Caco-2 (cell line): ENCODE measurements around the gene MYH15. TPM values are rescaled to one million over a fixed set of nuclear protein-coding genes. Genes with fewer than 3 reads are reported as not detected.

Experiments used
- BruUV-seq: library from RNA; stranded (reverse); fragments of 400-500 nt; replicated peaks from 2 replicates; lab custom pipeline; 2021; lab: Mats Ljungman, UMichigan
- CTCF ChIA-PET: fragments of 300-600 bp; sonication (Branson Sonifier 250); formaldehyde crosslinking; loops from one replicate; lab custom pipeline; 2022; ENCODE audit warnings: antibody characterized with exemption; lab: Charles Lee
- POLR2A ChIA-PET: fragments of 300-600 bp; sonication (Branson Sonifier 250); formaldehyde crosslinking; loops from one replicate; lab custom pipeline; 2022; ENCODE audit warnings: antibody characterized with exemption; lab: Charles Lee
- DNase-seq, 2 experiments: peaks; one replicate each; pipeline versions ENCODE4 v3.0.0 to v3.0.0-alpha.2; 2020 to 2022
- H3K27me3 ChIP-seq: replicated peaks from 2 replicates; pipeline ENCODE4 v1.6.0; 2011; ENCODE audit warnings: low read length; ENCODE audit not compliant: control insufficient read depth, insufficient read depth
- H3K36me3 ChIP-seq: 2 replicates; pipeline ENCODE4 v1.5.1; 2011; ENCODE audit warnings: low read length; ENCODE audit not compliant: control insufficient read depth, insufficient read depth
- H3K4me1 ChIP-seq: fragments of 250-450 bp; sonication (Bioruptor Pico); 2 replicates; pipeline ENCODE4 v1.5.1; 2020; ENCODE audit warnings: mild to moderate bottlenecking
- H3K4me3 ChIP-seq: 2 replicates; pipeline ENCODE4 v1.5.1; 2011; ENCODE audit warnings: low read depth, mild to moderate bottlenecking, control low read depth, low read length
- H3K9me3 ChIP-seq: fragments of 250-450 bp; sonication (Bioruptor Pico); 2 replicates; pipeline ENCODE4 v1.5.1; 2020; ENCODE audit warnings: mild to moderate bottlenecking, moderate library complexity
- H3K27ac Mint-ChIP-seq: one replicate; pipeline ENCODE4 v1.8.0; 2022; ENCODE audit warnings: mixed read lengths; ENCODE audit not compliant: unreplicated experiment
- H3K27me3 Mint-ChIP-seq: one replicate; pipeline ENCODE4 v1.8.0; 2022; ENCODE audit warnings: mixed read lengths; ENCODE audit not compliant: insufficient read depth, unreplicated experiment
- H3K36me3 Mint-ChIP-seq: one replicate; pipeline ENCODE4 v1.8.0; 2022; ENCODE audit warnings: mild to moderate bottlenecking, mixed read lengths; ENCODE audit not compliant: insufficient read depth, unreplicated experiment
- H3K4me1 Mint-ChIP-seq: one replicate; pipeline ENCODE4 v1.8.0; 2022; ENCODE audit warnings: low read depth, mixed read lengths; ENCODE audit not compliant: unreplicated experiment
- H3K4me3 Mint-ChIP-seq: one replicate; pipeline ENCODE4 v1.8.0; 2022; ENCODE audit warnings: mild to moderate bottlenecking, moderate library complexity, mixed read lengths; ENCODE audit not compliant: unreplicated experiment
- H3K9me3 Mint-ChIP-seq: one replicate; pipeline ENCODE4 v1.8.0; 2022; ENCODE audit warnings: mixed read lengths; ENCODE audit not compliant: unreplicated experiment
- intact Hi-C: fragments of 100-400 bp; cut with micrococcal nuclease; formaldehyde crosslinking; loops from one replicate; pipeline ENCODE4 v1.10.0; 2022; ENCODE audit not compliant: unreplicated experiment
- total RNA-seq: library from RNA; stranded (reverse); gene quantifications from 2 replicates; pipeline ENCODE4 v1.2.3, GENCODE V29; 2022
- TF ChIP-seq, protein P1 (sequence below), 2 experiments: fragments of 200-600 bp in 1 of 2; IDR thresholded peaks; 1 replicate in 1 of 2; 2 replicates in 1 of 2; pipeline versions ENCODE4 v1.5.1 to v1.8.0; 2011 to 2022; ENCODE audit warnings: antibody characterized with exemption in 1 of 2, control low read depth in 1 of 2, inconsistent platforms in 1 of 2, low read depth in 1 of 2, low read length in 1 of 2, mild to moderate bottlenecking in 1 of 2, moderate library complexity in 1 of 2; ENCODE audit not compliant: insufficient read depth in 1 of 2, severe bottlenecking in 1 of 2, unreplicated experiment in 1 of 2

The MYH15 gene
- total RNA-seq, 1 experiment from 2014 or later: 0.25 TPM

DNA sequence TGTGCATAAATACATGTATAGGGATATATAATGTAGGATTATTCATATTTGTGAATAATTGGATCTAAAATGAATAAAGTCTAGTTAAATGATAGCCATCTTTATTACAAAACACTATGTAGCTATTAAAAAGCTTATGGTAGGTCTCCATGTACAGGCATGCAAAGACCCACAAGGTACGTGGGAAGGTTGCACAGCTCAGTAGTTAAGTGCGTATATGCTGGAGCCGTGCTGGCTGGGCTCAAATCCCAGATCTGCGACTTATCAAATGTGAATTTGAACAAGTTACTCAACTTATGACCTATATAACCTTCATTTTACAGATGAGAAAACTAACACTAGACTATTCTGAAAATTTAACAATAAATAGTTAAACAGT, 100.6 kb downstream of the MYH15 start:
- Mint-ChIP-seq H3K4me3 (no peak overlapping the region), H3K4me1 (no peaks in the 10 kb centered on the region), H3K27me3 (no peaks in the 10 kb centered on the region), H3K36me3 (no peaks in the 10 kb centered on the region), H3K9me3 (no peaks in the 10 kb centered on the region), H3K27ac (no peak overlapping the region)
- no TSS peak for BruUV-seq
- TF ChIP-seq, protein P1, sequence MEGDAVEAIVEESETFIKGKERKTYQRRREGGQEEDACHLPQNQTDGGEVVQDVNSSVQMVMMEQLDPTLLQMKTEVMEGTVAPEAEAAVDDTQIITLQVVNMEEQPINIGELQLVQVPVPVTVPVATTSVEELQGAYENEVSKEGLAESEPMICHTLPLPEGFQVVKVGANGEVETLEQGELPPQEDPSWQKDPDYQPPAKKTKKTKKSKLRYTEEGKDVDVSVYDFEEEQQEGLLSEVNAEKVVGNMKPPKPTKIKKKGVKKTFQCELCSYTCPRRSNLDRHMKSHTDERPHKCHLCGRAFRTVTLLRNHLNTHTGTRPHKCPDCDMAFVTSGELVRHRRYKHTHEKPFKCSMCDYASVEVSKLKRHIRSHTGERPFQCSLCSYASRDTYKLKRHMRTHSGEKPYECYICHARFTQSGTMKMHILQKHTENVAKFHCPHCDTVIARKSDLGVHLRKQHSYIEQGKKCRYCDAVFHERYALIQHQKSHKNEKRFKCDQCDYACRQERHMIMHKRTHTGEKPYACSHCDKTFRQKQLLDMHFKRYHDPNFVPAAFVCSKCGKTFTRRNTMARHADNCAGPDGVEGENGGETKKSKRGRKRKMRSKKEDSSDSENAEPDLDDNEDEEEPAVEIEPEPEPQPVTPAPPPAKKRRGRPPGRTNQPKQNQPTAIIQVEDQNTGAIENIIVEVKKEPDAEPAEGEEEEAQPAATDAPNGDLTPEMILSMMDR (IDR thresholded peaks at IDR 0.05; ENCODE audit: insufficient read depth in 1 of 2, low read depth in 1 of 2, low read length in 1 of 2, severe bottlenecking in 1 of 2, unreplicated experiment in 1 of 2): no peak
- no peaks in the 10 kb centered on the region for H3K36me3 ChIP-seq
- no peaks in the 10 kb centered on the region for H3K4me1 ChIP-seq
- H3K4me3 ChIP-seq: no peak overlapping the region
- H3K9me3 ChIP-seq: no peaks in the 10 kb centered on the region
- ChIA-PET CTCF (no interaction called here), POLR2A (no interaction called here)
- DNase-seq: no peak
- no peaks in the 10 kb centered on the region for H3K27me3 ChIP-seq
- intact Hi-C loops: loop anchor here (5.0 kb wide), 1 partner anchor 472 kb away; no protein-coding TSS in a partner anchor

DNA sequence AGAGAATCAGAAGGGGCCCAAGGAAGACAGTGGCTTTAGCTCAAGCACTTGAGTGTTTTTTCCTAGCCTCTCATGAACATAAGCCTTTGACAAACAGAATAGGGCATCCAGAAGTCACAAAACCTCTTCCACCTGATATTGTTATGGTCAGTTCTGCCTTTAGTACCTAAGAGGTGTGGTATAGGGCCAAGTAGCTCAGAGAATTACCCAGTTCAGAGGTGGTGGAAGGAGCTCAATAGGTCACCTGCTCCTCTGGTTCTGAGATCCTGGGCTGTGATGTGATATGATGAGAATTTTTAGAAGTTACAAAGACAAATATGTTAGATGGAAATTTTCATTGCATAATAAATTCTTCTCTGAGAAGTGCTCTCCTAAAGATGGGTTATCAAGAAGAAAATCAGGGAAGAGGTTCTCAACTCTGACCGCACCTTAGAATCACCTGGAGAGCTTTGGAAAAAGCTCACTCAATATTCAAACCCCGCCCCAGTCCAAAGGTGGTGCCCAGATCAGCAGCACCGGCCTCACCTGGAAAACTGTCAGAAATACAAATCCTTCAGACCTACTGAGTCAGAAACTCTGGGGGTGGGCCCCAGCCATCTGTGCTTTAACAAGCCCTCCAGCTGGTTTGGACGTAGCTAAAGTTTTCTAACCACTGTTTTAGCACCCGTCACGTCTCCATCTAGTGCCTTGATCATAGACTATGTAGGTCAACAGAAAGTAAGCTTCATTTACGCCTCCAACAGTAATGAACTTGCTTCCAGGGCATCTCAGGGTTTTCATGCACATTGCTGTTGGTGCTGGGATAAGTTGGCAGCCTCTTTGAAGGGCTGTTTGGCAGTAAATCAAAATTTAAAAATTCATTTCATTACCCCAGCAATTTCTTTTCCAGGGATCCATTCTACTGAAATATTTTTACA, 101.3 kb downstream of the MYH15 start:
- no peaks in the 10 kb centered on the region for H3K4me1 Mint-ChIP-seq
- TF ChIP-seq, protein P1 (IDR thresholded peaks at IDR 0.05; ENCODE audit: insufficient read depth in 1 of 2, low read depth in 1 of 2, low read length in 1 of 2, severe bottlenecking in 1 of 2, unreplicated experiment in 1 of 2): no peak
- BruUV-seq: no TSS peak
- no peak overlapping the region for H3K4me3 ChIP-seq
- H3K36me3 Mint-ChIP-seq: no peaks in the 10 kb centered on the region
- no peaks in the 10 kb centered on the region for H3K9me3 ChIP-seq
- H3K27ac Mint-ChIP-seq: no peak overlapping the region
- no peaks in the 10 kb centered on the region for H3K27me3 ChIP-seq
- no peaks in the 10 kb centered on the region for H3K9me3 Mint-ChIP-seq
- CTCF ChIA-PET: no interaction called here
- no peaks in the 10 kb centered on the region for H3K4me1 ChIP-seq
- no peak for DNase-seq
- intact Hi-C loops: loop anchor here (5.0 kb wide), 1 partner anchor 472 kb away; no protein-coding TSS in a partner anchor
- H3K36me3 ChIP-seq: no peaks in the 10 kb centered on the region
- POLR2A ChIA-PET: no interaction called here
- no peaks in the 10 kb centered on the region for H3K27me3 Mint-ChIP-seq
- no peak overlapping the region for H3K4me3 Mint-ChIP-seq

DNA sequence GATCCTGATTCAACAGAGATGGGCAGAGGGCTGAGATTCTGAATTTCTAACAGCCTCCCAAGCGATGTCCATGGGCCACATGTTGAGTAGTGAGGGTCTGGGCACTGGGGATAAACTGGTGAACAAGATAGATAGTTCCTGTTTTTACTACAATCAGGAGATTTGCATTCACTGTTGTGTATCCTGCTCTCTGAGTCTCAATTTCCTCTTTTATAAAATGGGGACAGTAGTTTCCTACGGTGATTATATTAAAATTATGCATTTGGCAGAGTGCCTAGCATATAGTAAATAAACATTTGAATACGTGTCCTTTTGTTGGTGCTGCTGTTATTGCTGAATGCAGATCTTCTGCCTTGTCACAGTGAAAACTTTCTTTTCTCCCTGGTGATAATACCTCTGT, 102.5 kb downstream of the MYH15 start:
- H3K27me3 ChIP-seq: no peaks in the 10 kb centered on the region
- H3K36me3 ChIP-seq: no peaks in the 10 kb centered on the region
- no TSS peak for BruUV-seq
- no peak overlapping the region for H3K4me3 ChIP-seq
- DNase-seq: no peak
- intact Hi-C loops: loop anchor here (5.0 kb wide), 1 partner anchor 471 kb away; no protein-coding TSS in a partner anchor
- POLR2A ChIA-PET: no interaction called here
- CTCF ChIA-PET: no interaction called here
- Mint-ChIP-seq H3K27me3 (no peaks in the 10 kb centered on the region), H3K27ac (no peak overlapping the region), H3K36me3 (no peaks in the 10 kb centered on the region), H3K9me3 (no peaks in the 10 kb centered on the region), H3K4me1 (peaks cover 9% of the 10 kb centered on the region), H3K4me3 (no peak overlapping the region)
- no peaks in the 10 kb centered on the region for H3K9me3 ChIP-seq
- TF ChIP-seq, protein P1 (IDR thresholded peaks at IDR 0.05; ENCODE audit: insufficient read depth in 1 of 2, low read depth in 1 of 2, low read length in 1 of 2, severe bottlenecking in 1 of 2, unreplicated experiment in 1 of 2): no peak
- no peaks in the 10 kb centered on the region for H3K4me1 ChIP-seq
